Activated T-helper 1 cell treated with anti-CD3 and anti-CD28 coated beads, Interleukin-12 subunit alpha, Interleukin-12 subunit beta, Interleukin-2, Interleukin-4 antibody, amounts not matched to agents 30 ng/mL and 10 ng/mL and 1 ng/mL, durations not matched to agents 14 hours and 24 hours and 36 hours (primary cell): ENCODE data around the gene MED8. TPM values are rescaled to one million over a fixed set of nuclear protein-coding genes. Genes with fewer than 3 reads are reported as not detected.

ENCODE experiments used
- DNase-seq: peaks from one replicate; pipeline ENCODE4 v3.0.0; 2021; ENCODE audit warnings: low spot score
- H3K27ac Mint-ChIP-seq: one replicate; pipeline ENCODE4 v1.8.0; 2021; ENCODE audit warnings: mild to moderate bottlenecking, mixed read lengths
- H3K27me3 Mint-ChIP-seq: one replicate; pipeline ENCODE4 v1.8.0; 2022; ENCODE audit warnings: mild to moderate bottlenecking, moderate library complexity, mixed read lengths; ENCODE audit not compliant: insufficient read depth
- H3K36me3 Mint-ChIP-seq: one replicate; pipeline ENCODE4 v1.8.0; 2021; ENCODE audit warnings: low read depth, mixed read lengths
- H3K4me1 Mint-ChIP-seq: one replicate; pipeline ENCODE4 v1.8.0; 2021; ENCODE audit warnings: low read depth, mixed read lengths
- H3K4me3 Mint-ChIP-seq: one replicate; pipeline ENCODE4 v1.8.0; 2021; ENCODE audit warnings: mild to moderate bottlenecking, moderate library complexity, mixed read lengths
- H3K9me3 Mint-ChIP-seq: one replicate; pipeline ENCODE4 v1.8.0; 2021; ENCODE audit warnings: mixed read lengths
- intact Hi-C: fragments of 100-400 bp; cut with micrococcal nuclease; formaldehyde crosslinking; loops from one replicate; pipeline ENCODE4 v1.15.1; 2024
- total RNA-seq: library from RNA; stranded (reverse); gene quantifications from 2 replicates; pipeline ENCODE4 v1.2.3, GENCODE V29; 2022

The MED8 gene, protein sequence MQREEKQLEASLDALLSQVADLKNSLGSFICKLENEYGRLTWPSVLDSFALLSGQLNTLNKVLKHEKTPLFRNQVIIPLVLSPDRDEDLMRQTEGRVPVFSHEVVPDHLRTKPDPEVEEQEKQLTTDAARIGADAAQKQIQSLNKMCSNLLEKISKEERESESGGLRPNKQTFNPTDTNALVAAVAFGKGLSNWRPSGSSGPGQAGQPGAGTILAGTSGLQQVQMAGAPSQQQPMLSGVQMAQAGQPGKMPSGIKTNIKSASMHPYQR
- 43.0 and 48.5 TPM in 2 replicates for total RNA-seq

DNA sequence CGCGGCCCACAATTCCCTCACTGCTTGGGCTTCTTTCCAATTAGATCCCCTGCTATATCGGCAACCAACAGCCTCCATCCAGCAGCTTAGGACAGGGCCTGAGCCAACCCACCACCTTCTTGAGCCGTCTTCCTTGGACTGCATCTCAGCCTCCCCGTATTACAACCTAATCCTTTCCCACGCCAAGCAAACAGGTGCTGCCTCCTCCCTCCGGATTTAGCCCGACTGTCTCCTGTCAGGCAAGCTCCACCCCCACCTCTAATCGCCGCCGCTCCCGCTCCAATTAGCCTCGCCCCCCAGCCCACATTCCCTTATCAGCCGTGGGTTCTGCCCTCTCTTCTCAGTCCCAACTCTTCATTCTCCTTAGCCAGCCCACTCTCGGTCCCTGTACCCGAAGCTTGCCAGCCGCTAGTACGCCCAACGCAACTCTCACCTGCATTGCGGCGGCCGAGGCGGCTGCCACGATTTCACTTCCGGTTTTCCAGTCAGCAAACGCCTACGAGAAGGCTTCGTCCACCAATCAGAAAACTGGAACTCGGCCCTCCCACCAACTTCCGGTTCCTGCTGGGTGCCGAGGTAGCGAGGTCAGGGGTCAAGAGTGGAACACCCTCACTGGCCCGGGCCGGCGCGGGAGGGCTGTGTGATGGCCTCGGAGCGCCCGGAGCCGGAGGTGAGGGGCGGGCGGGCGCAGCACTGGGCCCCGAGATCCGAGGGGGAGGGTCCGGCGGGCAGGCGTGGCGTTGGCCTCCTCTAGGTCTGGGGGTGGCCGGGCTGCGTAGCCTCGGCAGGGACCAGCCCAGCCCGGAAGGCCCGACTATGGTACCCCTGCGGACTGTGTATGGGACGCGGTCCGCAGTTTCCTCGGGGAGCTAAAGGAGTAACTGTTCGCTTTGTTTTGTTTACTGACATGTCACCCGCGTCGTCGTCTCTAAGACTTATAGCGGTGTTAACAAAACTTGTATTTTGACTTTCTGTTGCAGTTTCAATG is at the start of gene MED8, which contains the start of gene SZT2:
Gene MED8 (minus strand): TSS at position 475 of the 988 bp plus-strand sequence. CDS start 36 bp downstream, at position 439.
Gene SZT2 (plus strand): TSS at position 574 of the 988 bp plus-strand sequence. CDS start 70 bp downstream, at position 644.
- Mint-ChIP-seq H3K27me3 (no peaks in the 10 kb centered on the region), H3K36me3 (peaks cover 31% of the 10 kb centered on the region), H3K9me3 (no peaks in the 10 kb centered on the region), H3K4me1 (peaks cover 40% of the 10 kb centered on the region), H3K27ac (peak within 1 kb of the TSS; percentile 92), H3K4me3 (peak within 1 kb of the TSS; percentile 99)
- DNase-seq: peak; percentile 93
- intact Hi-C loops: loop anchor here (1.0 kb wide), 6 partner anchors 21 to 261 kb away; partner anchors contain the start of genes CDC20, CFAP57, EBNA1BP2 and ELOVL1

DNA sequence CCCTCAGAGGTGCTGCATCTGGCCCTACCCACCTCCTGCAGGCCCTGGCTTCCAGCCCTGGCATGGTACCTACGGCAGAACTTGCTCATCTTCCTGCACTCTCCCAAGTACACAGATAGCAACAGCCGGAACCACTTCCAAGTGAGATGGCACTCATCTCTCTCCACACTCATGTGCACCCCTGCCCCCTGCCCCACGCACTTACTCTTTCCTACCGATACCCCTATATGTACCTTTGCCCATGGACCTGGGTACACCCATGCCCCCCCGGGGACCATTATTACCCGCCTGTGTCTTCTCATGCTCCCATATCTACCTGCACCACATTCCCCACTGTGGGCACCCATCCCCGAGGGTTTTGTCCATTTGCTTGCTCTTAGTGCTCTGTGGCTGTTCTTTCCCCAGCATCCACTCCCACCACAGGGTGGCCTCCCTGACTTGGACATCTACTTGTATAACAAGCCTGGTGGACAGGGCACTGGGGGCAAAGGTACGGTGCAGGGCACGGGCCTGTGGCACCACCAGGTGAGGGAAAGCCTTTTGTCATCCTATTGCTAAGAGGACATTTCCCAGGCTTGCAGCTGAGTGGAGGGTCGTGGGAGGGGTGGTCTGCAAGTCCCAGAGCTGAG is 49.5 kb upstream of the MED8 start:
- no peaks in the 10 kb centered on the region for H3K27me3 Mint-ChIP-seq

DNA sequence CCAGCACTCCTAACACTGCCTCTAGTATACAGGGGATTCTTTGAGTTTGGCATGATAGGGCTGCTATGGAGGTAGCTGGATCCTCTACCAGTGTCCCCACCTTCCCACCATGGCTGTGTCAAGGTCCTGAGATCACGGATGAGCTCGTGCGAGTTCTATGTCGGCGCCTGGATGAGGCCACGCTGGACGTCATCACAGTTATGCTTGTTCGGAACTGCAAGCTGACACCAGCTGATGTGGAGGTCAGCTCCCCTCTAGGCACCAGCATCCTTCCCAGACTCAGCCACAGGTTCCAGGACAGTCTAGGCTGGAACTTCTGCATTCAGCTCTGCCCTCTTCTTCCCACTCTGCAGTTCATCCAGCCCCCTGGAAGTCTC is 49.0 kb upstream of the MED8 start:
- Mint-ChIP-seq H3K4me1 (peaks cover 5% of the 10 kb centered on the region), H3K36me3 (peaks cover 26% of the 10 kb centered on the region), H3K4me3 (no peak overlapping the region), H3K9me3 (no peaks in the 10 kb centered on the region), H3K27ac (no peak overlapping the region), H3K27me3 (no peaks in the 10 kb centered on the region)
- DNase-seq: no peak
- intact Hi-C loops: no loop called here

More for the DNA sequence above, 49.5 kb upstream of the MED8 start:
- no peak for DNase-seq
- Mint-ChIP-seq H3K9me3 (no peaks in the 10 kb centered on the region), H3K4me1 (peaks cover 5% of the 10 kb centered on the region), H3K27ac (no peak overlapping the region), H3K36me3 (peaks cover 26% of the 10 kb centered on the region), H3K4me3 (no peak overlapping the region)
- intact Hi-C loops: no loop called here

DNA sequence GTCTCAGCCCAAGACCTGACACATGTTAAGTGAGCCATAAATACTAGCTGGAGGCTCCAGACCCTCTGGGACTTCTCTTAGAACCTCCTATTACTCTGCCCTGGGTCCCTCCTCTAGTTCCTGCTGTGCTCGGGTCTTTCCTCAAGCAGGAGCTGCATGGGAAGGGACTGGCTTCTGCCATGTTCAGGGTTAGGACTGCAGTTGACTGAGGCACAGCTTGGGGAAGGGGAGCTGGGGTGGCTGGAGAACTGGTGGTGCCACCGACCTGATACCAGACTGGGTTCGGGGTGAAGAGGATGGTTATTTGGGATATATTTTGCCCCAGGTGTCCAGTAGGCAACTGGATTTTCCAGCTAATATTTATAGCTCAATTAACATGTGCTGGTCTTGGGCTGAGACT is 48.4 kb upstream of the MED8 start:
- intact Hi-C loops: no loop called here
- Mint-ChIP-seq H3K4me3 (no peak overlapping the region), H3K27me3 (no peaks in the 10 kb centered on the region), H3K9me3 (no peaks in the 10 kb centered on the region), H3K4me1 (peaks cover 5% of the 10 kb centered on the region), H3K36me3 (peaks cover 24% of the 10 kb centered on the region), H3K27ac (no peak overlapping the region)
- DNase-seq: no peak

DNA sequence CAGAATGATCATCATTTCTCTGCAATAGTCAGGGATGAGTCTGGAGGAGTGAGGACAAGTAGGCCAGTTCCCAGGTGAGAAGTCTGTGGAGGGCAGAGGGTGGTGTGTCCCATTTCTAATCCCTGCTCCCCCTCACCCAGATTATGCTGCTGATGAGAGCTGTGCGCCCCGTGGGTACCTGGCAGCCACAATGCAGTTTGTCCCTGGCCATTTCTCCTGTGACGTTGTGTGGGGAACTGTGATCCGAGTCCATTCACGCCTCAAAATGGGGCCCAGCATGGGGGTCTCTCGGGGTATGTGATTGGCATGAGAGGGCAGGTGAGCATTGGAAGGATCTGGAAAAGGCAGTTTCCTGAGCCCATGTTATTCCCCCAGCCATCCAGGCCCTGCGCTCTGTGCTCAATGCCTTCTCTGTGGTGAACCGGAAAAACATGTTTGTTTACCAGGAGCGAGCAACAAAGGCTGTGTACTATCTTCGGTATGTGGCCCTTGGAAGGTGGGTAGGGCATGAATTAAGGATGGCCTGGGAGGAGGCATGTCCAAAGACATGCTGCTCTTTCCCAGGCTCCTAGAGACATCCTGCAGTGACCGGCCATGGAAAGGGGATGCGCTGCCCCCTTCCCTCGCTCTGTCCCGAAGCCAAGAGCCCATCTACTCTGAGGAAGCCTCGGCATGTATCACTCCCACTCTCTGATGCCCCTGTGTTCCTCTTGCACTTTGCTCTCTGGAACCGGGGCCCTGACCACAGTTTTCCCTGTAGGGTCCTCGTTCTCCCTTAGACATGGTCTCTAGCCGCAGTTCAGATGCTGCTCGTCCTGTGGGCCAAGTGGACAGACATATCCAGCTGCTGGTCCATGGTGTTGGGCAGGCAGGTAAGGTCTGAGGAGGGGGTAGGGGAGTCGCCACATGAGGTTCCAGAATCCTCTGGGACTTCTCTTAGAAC is 47.7 kb upstream of the MED8 start:
- H3K27ac Mint-ChIP-seq: no peak overlapping the region
- peaks cover 26% of the 10 kb centered on the region for H3K36me3 Mint-ChIP-seq
- peaks cover 5% of the 10 kb centered on the region for H3K4me1 Mint-ChIP-seq
- no peak for DNase-seq
- H3K4me3 Mint-ChIP-seq: no peak overlapping the region
- no peaks in the 10 kb centered on the region for H3K9me3 Mint-ChIP-seq
- intact Hi-C loops: no loop called here
- no peaks in the 10 kb centered on the region for H3K27me3 Mint-ChIP-seq

DNA sequence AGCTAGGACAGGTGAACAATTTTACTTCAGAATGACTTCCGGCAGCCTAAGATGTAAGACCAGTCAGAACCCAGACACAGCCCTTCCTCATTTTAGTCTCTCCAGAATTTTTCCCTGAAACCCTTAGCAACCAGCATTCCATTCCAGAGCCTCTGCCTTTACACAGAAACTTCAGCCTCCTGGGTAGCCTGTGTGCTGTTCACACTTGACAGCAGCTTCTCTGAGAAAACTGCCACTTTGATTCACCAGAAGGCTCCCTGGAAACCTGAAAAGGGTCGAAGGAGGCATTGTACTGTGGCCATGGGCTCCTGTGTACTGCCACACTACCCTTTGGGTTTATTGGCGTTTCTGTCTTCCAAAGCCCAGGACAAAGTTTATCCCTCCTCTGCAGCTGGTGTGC is 46.8 kb upstream of the MED8 start:
- no peak for DNase-seq
- Mint-ChIP-seq H3K27me3 (no peaks in the 10 kb centered on the region), H3K36me3 (peaks cover 29% of the 10 kb centered on the region), H3K9me3 (no peaks in the 10 kb centered on the region), H3K4me1 (peaks cover 5% of the 10 kb centered on the region), H3K27ac (no peak overlapping the region), H3K4me3 (no peak overlapping the region)
- intact Hi-C loops: no loop called here

DNA sequence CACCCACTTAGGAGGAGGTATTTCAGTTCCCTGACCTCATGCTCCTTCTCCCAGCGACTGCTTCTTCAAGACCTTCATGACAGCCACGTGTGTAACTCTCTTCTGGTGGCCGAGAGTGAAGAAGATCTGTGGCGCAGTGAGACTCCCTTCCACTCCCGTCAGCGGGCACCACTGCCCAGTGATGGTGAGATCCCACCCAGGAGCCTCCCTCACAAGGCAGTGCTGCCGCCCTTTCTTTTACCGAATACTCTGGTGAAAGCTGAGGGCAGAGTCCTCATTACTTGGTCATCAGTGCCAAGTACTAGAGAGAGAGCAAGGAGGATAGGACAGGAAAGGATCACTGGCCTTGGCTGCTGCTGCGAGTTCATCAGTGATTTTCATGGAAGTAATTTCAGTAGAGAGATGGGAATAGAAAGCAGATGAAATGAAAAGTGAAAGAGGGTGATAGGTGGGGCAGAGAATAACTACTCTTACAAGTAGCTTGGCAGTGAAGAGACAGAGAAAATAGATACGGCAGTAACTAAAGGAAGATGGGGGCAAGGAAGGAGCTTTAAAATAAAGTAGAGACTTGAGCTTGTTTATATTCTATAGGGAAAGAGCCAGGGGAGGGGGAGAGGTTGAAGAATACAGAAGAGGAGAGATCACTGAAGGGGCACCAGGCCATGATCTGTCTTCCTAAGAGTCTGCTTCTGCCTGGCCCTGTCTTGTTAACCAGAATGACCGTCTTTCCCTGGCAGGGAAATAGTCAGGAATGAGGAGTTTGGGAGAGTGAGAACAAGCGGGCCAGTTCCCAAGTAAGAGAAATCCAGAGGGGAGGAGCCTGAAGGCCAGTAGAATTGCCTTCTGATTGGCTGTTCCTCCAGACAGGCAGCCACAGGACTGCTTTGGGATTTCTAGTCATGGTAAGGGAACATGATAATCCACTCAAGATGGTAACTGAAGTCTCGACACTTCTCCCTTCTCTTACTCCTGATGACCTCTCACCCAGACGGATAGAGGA is 45.8 kb upstream of the MED8 start:
- H3K4me1 Mint-ChIP-seq: peaks cover 5% of the 10 kb centered on the region
- peak overlapping the region; percentile 9 for H3K27ac Mint-ChIP-seq
- no peak overlapping the region for H3K4me3 Mint-ChIP-seq
- H3K27me3 Mint-ChIP-seq: no peaks in the 10 kb centered on the region
- intact Hi-C loops: no loop called here
- no peaks in the 10 kb centered on the region for H3K9me3 Mint-ChIP-seq
- no peak for DNase-seq
- peaks cover 25% of the 10 kb centered on the region for H3K36me3 Mint-ChIP-seq

DNA sequence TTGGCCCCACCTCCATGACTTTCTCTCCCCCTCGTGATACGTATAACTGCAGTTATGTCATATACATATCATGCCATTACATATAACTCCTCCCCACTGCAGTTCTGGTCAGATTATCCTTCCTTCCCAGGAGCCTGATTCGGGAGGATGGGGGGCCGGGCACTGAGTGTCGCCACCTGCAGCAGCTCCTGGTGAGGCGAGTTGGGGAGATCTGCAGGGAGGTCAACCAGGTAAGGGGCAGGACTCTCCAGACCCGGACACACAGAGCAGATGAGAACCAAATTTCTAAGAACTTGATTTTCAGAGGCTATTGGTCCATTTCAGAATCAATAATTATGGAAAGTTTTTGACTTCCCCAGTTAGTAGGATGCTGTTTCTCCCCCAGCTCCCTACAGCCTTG is 44.7 kb upstream of the MED8 start:
- no peak for DNase-seq
- H3K36me3 Mint-ChIP-seq: peaks cover 31% of the 10 kb centered on the region
- H3K9me3 Mint-ChIP-seq: no peaks in the 10 kb centered on the region
- H3K27ac Mint-ChIP-seq: no peak overlapping the region
- H3K4me3 Mint-ChIP-seq: no peak overlapping the region
- H3K27me3 Mint-ChIP-seq: no peaks in the 10 kb centered on the region
- H3K4me1 Mint-ChIP-seq: peaks cover 5% of the 10 kb centered on the region
- intact Hi-C loops: no loop called here

DNA sequence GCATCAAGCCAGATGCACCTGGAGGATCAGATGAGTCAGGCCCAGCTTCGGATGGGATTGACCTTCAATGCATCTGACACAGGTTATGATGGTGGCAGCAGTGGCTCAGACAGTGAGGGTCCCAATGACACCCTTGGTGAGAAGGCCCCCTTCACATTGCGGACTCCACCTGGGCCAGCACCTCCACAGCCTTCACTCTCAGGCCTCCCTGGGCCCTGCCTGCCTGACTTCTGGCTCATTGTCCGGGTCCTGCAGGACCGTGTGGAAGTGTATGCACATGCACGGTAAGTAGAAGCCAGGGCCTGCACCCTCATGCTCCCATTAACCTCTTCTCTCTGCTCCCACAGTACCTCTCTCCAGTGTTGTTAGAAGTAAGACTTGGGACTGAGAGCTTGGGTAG is 43.3 kb upstream of the MED8 start:
- intact Hi-C loops: no loop called here
- no peaks in the 10 kb centered on the region for H3K27me3 Mint-ChIP-seq
- H3K27ac Mint-ChIP-seq: no peak overlapping the region
- H3K36me3 Mint-ChIP-seq: peaks cover 29% of the 10 kb centered on the region
- H3K9me3 Mint-ChIP-seq: no peaks in the 10 kb centered on the region
- H3K4me1 Mint-ChIP-seq: peaks cover 5% of the 10 kb centered on the region
- no peak overlapping the region for H3K4me3 Mint-ChIP-seq
- DNase-seq: no peak

DNA sequence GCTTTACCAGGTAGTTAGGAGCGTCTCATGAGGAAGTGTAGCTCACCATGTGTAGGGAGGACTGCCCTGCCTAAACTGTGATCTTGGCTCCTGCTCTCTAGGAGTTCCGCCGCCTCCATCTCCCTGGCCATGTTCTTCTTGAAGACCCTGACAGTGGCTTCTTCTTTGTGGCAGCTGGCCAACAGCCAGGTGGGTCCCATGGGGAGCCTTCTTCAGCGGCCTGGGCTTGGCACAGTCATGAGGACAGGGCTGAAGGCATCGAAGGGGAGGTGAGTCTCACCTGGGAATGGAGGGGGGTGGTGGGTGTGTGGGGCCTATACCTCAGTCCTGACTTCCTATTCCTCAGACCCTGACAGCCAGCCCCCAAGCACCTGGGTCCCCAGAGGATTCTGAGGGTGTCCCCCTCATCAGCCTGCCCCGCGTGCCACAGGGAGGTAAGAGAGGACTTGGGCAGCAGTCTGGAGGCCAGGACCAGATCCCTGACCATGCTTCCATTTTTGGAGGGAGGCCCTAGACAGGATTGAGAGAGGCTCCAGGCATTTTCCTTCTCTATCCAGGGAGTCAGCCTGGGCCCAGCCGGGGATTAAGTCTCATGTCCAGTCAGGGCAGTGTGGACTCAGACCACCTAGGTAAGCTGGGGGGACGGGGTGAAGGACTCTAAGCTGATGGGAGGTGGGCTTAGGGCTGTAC is 42.7 kb upstream of the MED8 start:
- Mint-ChIP-seq H3K4me3 (no peak overlapping the region), H3K9me3 (no peaks in the 10 kb centered on the region), H3K36me3 (peaks cover 30% of the 10 kb centered on the region), H3K27ac (no peak overlapping the region), H3K27me3 (no peaks in the 10 kb centered on the region), H3K4me1 (peaks cover 5% of the 10 kb centered on the region)
- DNase-seq: no peak
- intact Hi-C loops: no loop called here

DNA sequence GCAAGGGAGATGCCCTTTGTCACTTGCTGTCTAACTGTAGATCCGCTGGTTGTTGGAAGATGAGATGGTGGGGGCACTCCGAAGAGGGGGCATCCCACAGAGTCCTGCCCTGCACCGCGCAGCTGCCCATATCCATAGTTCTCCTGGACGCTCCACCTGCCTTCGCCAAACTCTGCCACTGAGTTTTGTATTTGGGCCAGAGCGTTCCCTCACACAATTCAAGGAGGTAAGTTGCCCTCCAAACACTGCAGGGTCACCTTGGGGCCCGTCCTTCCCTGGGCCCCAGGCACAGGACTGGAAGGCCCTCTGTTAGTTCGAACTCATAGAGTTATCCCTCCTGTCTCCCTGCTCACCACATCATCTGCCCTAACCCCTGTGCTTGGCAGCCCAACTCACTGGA is 42.1 kb upstream of the MED8 start:
- Mint-ChIP-seq H3K36me3 (peaks cover 36% of the 10 kb centered on the region), H3K27ac (no peak overlapping the region)
- no peak for DNase-seq

More for the DNA sequence above, 42.1 kb upstream of the MED8 start:
- H3K9me3 Mint-ChIP-seq: no peaks in the 10 kb centered on the region
- no peak overlapping the region for H3K4me3 Mint-ChIP-seq
- intact Hi-C loops: no loop called here
- H3K4me1 Mint-ChIP-seq: peaks cover 5% of the 10 kb centered on the region
- no peaks in the 10 kb centered on the region for H3K27me3 Mint-ChIP-seq
